ENCODE data around the gene ASTN2. TPM values are rescaled to one million over a fixed set of nuclear protein-coding genes. Genes with fewer than 3 reads are reported as not detected.

The ASTN2 gene
- polyA plus RNA-seq, 1 donor from 2014 or later, result 6.8 TPM

DNA sequence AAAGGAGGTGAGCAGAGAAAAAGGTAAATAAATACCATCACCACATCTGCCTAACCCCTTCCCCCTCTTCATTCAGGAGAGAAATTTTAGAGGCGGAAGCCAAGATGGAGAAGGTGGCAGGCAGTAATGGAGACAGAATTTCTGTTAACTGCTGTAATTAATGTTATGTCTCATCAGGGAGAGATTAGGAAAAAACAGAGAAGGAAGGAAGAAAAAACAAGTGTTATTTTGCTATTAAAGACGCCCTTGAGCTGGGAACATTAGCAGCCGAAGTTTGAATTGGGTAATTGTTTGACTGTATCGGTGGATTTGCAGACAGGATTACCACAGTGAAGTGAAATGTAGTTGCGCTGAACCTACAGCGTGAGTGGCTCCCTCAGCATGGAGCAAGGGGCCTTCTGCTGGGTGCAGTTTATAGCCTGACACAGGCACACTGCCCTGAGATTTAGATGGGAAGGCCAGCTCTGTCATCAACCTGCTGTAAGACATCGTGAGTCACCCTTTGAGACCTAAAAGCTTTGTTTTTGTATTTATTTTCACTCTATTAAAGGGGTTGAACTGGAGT lies 136.3 kb downstream of the ASTN2 start:
- H3K9me2 ChIP-seq (ENCODE audit: insufficient read depth, low read length), result no peaks in the 10 kb centered on the region
- no peaks in the 10 kb centered on the region for H3K9me3 ChIP-seq (ENCODE audit: low read length)
- no peaks in the 10 kb centered on the region for H4K20me1 ChIP-seq (ENCODE audit: insufficient read depth)
- peak overlapping the region; percentile 24 for H3K27ac ChIP-seq (ENCODE audit: low read length)
- no peaks in the 10 kb centered on the region for H3K79me2 ChIP-seq (replicated peaks; ENCODE audit: insufficient read depth, low read length)
- H3K36me3 ChIP-seq (ENCODE audit: insufficient read depth, low read length), result no peaks in the 10 kb centered on the region
- no peaks in the 10 kb centered on the region for H3K27me3 ChIP-seq (ENCODE audit: insufficient read depth, low read depth, low read length)
- peak overlapping the region; percentile 9 for H3K4me3 ChIP-seq (ENCODE audit: low read length)
- H3F3A ChIP-seq (ENCODE audit: insufficient read depth, low read length, poor library complexity, severe bottlenecking), result no peaks in the 10 kb centered on the region
- no peak overlapping the region for H3K4me2 ChIP-seq (ENCODE audit: low read length)
- H3K9ac ChIP-seq (ENCODE audit: low read length), result no peak overlapping the region
- no peak overlapping the region for H2AFZ ChIP-seq (ENCODE audit: low read depth, low read length)
- TF ChIP-seq TAF1 (IDR thresholded peaks at IDR 0.05; ENCODE audit: low read depth) (no peak), EZH2 (IDR thresholded peaks at IDR 0.05; ENCODE audit: borderline replicate concordance, insufficient read depth, low read length, poor library complexity, severe bottlenecking) (no peak), POLR2AphosphoS5 (IDR thresholded peaks at IDR 0.05) (peak; percentile 22), SMC3 (conservative IDR thresholded peaks at IDR 0.05; ENCODE audit: poor library complexity) (no peak), EP300 (conservative IDR thresholded peaks at IDR 0.05; ENCODE audit: poor library complexity, severe bottlenecking) (no peak)
- TF ChIP-seq, protein P1, sequence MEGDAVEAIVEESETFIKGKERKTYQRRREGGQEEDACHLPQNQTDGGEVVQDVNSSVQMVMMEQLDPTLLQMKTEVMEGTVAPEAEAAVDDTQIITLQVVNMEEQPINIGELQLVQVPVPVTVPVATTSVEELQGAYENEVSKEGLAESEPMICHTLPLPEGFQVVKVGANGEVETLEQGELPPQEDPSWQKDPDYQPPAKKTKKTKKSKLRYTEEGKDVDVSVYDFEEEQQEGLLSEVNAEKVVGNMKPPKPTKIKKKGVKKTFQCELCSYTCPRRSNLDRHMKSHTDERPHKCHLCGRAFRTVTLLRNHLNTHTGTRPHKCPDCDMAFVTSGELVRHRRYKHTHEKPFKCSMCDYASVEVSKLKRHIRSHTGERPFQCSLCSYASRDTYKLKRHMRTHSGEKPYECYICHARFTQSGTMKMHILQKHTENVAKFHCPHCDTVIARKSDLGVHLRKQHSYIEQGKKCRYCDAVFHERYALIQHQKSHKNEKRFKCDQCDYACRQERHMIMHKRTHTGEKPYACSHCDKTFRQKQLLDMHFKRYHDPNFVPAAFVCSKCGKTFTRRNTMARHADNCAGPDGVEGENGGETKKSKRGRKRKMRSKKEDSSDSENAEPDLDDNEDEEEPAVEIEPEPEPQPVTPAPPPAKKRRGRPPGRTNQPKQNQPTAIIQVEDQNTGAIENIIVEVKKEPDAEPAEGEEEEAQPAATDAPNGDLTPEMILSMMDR (IDR thresholded peaks at IDR 0.05; ENCODE audit: poor library complexity, severe bottlenecking), result no peak

- Histone ChIP-seq H3K79me2 (replicated peaks; ENCODE audit: insufficient read depth, low read length) (no peaks in the 10 kb centered on the region), H4K20me1 (ENCODE audit: insufficient read depth) (no peaks in the 10 kb centered on the region), H3K27ac (ENCODE audit: low read length) (peak overlapping the region; percentile 24), H3F3A (ENCODE audit: insufficient read depth, low read length, poor library complexity, severe bottlenecking) (no peaks in the 10 kb centered on the region), H3K9me3 (ENCODE audit: low read length) (no peaks in the 10 kb centered on the region), H2AFZ (ENCODE audit: low read depth, low read length) (no peak overlapping the region), H3K27me3 (ENCODE audit: insufficient read depth, low read depth, low read length) (no peaks in the 10 kb centered on the region), H3K36me3 (ENCODE audit: insufficient read depth, low read length) (no peaks in the 10 kb centered on the region), H3K9ac (ENCODE audit: low read length) (no peak overlapping the region), H3K4me2 (ENCODE audit: low read length) (no peak overlapping the region), H3K9me2 (ENCODE audit: insufficient read depth, low read length) (no peaks in the 10 kb centered on the region), H3K4me3 (ENCODE audit: low read length) (peak overlapping the region; percentile 9)
- TF ChIP-seq MXI1 (conservative IDR thresholded peaks at IDR 0.05; ENCODE audit: poor library complexity, severe bottlenecking) (no peak), REST (IDR thresholded peaks at IDR 0.05; ENCODE audit: borderline replicate concordance) (no peak), SMC3 (conservative IDR thresholded peaks at IDR 0.05; ENCODE audit: poor library complexity) (no peak), EP300 (conservative IDR thresholded peaks at IDR 0.05; ENCODE audit: poor library complexity, severe bottlenecking) (no peak), RAD21 (conservative IDR thresholded peaks at IDR 0.05) (no peak), TAF1 (IDR thresholded peaks at IDR 0.05; ENCODE audit: low read depth) (no peak), EZH2 (IDR thresholded peaks at IDR 0.05; ENCODE audit: borderline replicate concordance, insufficient read depth, low read length, poor library complexity, severe bottlenecking) (no peak), POLR2AphosphoS5 (IDR thresholded peaks at IDR 0.05) (no peak)
- TF ChIP-seq, protein P1 (IDR thresholded peaks at IDR 0.05; ENCODE audit: poor library complexity, severe bottlenecking), result no peak
Measured at GRCh38 chr9:117278020-117278419, 136.8 kb downstream of the ASTN2 start.
